Renal pelvis (tissue), 4 donors: ENCODE measurements around the gene STK32C. TPM values are rescaled to one million over a fixed set of nuclear protein-coding genes. Genes with fewer than 3 reads are reported as not detected.
"Not testable (repeated sequence)": the region's sequence is repeated elsewhere in the genome, so short reads cannot be mapped to it uniquely, and the experiment has no call there.

Experiments used
- DNase-seq: peaks from one replicate; pipeline ENCODE4 v3.0.0-alpha.2; 2013
- polyA plus RNA-seq, 3 donors: library from polyadenylated mRNA; unstranded; fragments of 120-200 nt; gene quantifications; one replicate each; pipeline ENCODE4 v1.2.1, GENCODE V29; 2013; ENCODE audit not compliant: insufficient read length in 3 of 3

Gene STK32C
- polyA plus RNA-seq, 3 donors: 11.6 to 15.4 (median 12.4) TPM

DNA sequence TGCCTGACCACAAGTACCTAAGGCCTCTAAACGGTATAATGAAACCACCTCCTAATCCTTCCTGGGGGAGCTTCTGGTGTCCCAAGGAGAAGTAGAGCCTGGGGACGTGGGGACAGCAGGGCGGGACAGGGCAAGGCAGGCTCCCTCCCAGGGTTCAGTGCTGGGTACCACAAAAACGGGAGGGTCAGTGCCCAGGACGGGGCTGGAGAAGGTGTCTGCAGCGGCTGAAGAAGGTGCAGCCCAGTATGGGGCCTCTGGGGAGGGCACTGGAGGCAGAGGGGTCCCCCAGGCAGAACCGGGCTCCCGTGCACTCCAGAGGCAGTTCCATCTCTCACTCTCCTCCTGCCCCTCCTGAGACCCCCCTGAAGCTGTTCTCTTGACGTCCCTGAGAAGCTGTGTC, 74.8 kb downstream of the STK32C start:
- no peak for DNase-seq

DNA sequence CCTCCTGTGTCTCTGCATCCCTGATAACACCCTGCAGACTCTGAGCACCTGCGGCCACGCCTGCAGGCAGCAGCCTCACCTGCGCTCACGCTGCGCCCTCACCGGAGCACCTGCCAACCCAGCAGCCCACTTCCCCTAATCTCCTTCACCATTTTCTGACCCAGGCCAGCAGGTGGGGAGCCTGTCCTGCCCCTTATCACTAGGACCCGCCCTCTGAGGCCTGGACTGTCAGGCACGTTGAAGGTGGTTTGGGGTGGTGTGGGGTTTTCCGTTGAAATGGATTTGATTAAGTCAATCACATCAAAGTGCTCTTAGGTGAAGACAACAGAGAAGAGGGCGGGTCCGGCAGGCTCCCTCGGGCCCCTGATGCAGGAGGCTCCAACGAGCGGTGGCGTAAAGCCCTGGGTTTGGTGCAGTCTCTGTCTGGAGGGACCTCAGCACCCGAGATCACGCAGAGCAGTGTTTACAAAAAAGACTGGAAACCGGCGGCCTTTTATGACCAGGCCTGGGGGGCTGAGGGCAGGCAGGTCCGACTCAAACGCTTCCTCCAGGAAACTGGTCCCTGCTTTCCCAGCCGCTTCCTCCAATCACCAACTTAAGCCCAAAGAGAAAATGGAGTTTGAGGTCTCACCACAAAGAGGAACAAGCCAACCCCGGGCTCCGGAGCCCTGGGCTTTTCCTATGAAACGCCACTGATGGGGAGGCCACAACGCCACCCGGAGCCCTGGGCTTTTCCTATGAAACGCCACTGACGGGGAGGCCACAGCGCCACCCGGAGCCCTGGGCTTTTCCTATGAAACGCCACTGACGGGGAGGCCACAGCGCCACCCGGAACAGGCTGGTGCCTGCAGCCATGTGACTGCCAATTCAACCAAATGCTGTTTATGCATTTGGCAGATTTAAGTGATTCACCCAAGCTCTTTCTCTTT, 75.5 kb downstream of the STK32C start:
- no peak for DNase-seq

DNA sequence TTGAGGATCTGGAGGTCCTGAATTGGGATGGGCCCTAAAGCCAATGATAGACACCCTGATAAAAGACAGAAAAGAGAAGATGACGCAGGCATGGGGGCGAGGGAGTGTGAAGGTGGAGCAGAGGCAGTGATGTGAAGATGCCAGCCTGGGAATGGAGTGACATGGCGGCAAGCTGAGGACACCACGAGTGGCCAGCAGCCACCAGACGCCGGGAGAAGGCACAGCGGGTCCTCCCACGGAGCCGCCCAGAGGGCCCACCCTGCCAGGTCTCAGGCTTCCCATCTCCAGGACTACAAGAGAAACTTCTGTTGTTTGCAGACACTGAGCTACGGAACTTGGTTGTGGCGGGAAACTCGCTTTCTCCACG, 76.1 kb downstream of the STK32C start:
- no peak for DNase-seq

DNA sequence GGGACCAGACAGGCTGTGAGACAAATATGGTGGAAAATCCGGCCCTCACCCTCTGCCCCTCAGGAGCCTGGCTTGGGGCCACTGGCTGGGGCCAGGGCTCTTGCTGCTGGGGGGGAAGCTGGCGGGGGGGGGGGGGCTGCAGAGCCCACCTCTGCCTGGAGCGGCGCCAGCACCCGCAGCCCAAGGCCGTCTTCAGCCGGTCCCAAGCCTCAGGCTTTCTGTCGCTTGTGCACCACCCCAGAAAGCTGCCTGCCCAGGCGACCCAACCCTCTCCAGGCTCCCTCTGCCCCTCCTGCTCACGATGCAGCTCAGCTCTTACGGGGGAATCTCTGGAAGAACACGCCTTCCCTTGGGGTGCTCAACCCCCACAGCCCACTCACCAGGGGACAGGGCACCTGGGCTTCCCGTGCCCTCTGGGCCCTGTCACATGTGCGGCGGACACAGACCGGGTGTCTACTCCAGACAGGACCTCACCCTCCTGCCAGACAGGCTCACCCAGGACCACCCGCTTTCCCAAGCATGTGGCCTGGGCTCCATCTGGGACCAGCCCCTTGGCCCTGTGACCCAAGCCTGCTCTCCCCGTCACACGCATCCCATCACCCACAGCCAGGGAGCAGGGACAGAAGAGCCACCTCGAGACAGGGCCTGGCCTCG, 77.1 kb downstream of the STK32C start:
- DNase-seq: no peak

DNA sequence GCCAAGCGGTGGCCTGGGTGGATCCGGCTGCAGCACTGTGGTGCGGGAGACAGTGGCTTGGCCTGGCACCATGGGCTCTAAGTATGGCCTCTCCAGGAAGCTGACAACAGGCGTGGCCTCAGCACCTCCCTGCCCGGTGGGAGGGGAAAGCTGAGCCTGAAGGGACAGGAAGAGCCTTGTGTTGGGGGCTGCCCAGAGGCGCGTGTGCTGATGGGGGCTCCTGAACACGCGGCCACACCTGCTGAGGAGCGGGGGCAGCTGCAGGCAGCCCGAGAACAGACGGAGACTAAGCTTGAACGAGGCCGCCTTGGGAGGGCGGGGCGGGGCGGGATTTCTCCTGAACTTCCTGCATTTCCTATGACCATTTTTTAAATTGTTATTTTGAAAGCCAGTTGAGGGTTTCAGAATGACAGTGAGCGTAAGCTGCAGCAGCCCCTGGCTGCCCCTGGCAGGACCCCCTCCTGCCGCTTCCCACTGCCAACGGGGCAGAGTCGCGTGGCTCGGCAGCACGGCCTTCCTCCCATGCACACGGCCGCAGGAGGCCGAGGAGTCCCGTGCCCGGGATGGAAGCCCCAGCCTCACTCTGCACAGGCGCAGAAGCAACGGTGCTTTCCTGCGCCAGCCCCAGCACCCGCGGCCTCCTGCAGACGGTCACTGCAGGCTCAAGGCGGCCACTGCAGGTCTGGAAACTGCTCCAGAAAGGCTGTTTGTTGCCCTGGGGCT, 77.8 kb downstream of the STK32C start:
- no peak for DNase-seq

DNA sequence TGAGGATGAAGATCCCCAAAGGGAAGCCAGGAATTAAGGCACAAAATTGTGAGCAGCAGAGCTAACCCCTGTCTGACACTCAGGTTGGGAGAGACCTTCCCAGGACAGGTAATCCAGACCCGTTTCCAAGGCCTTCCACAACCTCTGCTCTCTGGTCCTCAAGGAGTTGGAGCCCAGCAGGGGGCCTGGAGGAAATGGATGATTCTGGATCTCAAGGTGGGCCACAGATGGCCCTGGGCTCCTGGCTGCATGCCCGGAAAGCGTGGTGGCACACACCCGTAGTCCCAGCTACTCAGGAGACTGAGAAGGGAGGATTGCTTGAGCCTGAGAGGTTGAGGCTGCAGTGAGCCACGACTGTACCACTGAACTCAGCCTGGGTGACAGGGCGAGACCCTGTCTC, 78.7 kb downstream of the STK32C start:
- DNase-seq: no peak

DNA sequence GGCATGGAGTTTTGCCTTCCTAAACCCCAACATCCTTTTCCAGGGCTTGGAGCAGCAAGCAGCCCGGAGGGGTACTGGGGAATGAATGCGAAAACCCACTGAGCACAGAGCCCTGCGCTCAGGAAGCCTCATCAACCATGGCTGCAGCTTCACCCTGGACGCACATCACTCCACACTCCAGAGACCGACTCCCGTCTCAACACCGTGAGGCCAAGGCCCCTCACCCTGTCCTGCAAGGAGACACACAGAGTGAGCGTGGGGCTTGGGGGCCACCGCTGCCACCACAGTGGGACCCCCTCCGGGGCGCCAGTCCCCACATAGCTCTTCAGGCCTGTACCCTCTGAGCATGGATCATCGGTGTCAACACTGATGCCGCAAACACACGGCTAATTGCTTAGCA, 79.1 kb downstream of the STK32C start:
- no peak for DNase-seq

DNA sequence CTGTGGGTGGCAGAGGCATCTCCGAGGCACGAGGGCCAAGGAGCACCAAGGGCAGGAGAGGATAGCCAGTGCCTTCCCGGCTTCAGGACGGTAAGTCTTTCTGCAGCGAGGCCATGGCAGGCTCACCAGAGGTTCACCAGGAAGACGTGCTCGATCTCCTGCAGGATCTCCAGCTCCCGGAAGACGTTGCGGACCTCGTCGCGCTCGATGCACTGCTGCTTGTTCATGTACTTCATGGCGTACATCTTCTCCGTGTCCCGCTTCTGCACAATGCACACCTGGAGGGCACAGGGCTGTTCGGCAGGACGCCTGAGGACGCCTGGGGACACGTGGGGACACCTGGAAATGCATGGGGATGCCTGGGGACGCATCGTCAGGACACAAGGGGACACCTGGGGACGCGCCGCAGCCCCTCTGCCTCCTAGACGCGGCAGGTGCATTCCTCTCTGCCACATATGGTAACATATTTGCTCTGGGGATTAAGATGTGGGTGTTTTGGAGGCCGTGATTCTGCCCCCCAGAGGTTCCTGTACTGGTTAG, 79.8 kb downstream of the STK32C start:
- DNase-seq: no peak

DNA sequence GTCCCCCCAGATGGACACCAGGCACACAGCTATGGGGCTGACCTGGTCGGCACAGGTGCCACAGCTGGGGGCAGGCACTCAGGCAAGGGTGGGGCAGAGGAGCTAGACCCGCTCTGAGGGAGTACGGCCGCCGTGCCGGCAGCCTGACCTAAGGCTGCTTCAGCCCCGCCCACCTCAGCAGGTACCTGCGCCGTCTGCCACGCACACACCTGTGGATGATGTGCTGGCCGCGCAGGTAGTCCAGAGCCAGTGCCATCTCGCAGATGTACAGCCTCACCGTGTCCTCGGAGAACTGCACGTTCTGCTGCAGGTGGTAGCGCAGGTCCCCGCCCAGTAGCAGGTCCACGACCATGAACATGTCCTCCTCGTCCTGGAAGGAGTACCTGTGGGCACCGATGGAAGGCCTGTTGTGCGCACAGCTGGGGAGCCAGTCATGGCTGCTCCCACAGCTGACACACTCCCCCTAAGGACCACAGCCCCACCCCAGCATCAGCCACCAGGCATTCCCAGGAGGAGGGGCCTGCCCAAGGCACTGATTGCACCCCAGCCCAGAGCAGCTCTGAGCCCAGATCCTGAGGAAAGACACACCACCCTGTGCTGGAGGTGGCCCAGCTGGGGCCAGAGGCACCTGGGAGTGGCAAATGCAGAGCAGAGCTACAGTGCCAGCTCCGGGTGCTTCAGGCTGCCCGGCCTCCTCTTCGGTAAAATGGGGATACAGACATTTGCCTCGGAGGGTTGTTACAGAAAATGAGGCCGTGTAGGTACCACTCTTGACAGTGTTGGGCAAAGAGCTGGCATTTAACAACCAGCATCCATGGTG, 81.0 kb downstream of the STK32C start:
- DNase-seq: no peak

DNA sequence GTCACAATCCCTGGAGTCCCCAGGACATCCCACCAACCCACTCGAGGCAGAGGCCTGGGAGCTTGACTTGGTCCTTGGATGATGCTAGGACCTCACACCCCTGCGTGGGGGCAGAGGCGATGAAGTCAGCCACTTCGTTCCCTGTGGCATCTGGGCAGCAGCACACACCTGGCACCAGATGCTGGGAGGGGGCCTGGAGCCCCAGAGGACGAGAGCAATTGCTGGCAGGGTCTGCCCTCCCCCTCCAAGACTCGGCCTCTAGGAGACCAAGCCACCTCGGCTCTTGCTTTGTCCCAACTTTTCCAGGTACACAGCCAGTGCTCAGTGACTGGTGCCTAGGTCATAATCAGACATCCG, 81.9 kb downstream of the STK32C start:
- no peak for DNase-seq

DNA sequence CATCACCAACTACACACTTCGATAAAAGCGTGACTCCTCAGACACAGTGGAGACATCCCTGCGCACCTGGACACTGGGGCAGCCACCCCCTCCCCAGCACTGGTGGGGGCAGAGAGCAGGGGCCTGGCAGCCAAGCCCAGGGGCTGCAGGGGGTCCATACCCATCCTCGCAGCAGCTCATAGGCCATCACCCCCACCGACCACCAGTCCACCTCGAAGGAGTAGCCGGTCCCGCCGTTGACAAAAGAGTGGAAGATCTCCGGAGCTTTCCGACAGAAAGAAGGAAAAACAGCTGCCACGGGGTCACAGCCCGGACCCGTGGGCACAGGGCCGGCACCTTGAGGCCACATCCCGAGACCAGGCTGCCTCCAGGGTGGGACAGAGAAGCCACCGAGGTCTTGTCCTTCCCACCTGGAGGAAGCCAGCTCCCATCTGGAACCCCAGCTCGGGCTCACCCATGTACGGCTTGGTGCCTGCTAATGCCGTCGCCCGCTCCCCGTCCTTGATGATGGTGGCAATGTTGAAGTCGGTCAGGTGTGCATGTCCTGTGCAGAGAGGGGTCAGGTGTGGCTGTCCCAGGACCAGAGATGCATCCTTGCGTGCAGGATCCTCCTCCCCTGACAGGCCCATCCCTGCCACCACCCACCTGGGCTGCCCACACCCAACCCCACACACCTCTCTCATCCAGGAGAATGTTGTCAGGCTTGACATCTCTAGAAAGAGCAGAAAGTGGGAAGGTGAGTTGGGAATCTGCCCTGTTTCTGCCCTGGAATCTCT, 82.5 kb downstream of the STK32C start:
- no peak for DNase-seq

DNA sequence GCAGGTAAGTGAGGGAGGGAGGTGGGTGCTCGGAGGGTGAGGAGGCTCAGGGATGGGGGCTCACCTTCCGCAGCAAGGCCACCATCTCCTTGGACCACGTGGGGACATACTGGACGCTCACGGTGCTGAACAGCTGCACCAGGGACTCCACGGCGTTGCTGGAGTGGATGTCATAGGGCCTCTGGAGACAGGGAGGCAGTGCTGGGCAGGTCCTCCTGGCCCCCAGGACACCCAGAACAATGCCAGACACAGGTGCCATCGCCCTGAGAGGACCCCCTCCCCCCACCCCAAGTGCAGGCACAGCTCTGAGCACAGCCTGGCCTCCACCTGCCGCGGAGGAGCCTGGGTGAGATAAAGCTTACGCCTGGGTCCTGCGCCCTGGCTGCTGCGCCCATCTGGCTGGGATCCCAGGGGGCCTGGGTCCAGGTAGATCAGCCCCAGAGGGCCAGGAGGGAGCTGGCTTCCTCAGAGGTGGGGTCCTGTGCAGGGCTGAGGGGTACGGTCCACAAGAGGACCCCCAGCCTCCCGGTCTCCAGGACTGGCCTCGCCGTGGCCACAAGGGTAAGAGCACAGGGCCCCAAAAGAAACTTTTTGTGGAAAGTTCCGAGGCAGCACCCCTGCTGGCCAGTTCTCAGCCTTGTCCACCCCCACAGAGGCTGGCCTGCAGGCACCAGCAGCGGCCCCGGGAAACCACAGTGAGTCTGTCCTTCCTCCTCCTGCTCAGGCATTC, 83.2 kb downstream of the STK32C start:
- no peak for DNase-seq

DNA sequence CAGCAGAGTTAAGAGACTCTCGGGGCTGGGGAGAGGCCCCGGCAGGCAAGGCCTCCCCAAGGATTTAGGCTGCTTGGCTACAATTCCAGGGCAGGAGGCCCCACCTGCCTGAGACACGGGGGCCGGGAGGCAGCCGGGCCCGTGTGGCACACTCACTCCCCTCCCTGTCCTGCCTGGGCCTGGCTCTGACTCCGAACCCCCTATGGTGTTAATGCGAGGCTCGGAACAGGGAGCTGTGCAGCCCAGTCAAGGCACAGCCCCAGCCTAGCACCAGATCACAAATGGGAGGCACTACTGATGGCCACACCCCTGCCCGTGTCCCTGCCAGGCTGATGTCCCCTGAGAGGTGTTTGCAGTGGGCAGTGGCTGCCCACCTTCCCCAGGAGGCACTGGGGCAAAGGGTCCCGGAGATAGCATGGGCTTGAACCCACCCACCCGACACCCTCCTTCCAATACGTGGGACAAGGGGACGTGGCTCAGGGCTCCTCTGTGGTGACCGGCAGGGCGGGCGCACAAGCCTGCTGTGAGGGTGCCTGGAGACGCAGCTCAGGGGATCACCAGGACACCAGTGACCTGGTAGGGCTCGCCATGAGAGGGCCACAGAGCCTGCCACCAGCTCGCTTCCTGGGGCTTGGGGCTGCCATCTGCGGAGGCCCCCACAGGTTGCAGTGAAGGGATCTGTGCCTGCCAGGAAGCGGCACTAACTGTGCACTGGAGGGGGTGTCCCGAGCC, 84.0 kb downstream of the STK32C start:
- DNase-seq: no peak

DNA sequence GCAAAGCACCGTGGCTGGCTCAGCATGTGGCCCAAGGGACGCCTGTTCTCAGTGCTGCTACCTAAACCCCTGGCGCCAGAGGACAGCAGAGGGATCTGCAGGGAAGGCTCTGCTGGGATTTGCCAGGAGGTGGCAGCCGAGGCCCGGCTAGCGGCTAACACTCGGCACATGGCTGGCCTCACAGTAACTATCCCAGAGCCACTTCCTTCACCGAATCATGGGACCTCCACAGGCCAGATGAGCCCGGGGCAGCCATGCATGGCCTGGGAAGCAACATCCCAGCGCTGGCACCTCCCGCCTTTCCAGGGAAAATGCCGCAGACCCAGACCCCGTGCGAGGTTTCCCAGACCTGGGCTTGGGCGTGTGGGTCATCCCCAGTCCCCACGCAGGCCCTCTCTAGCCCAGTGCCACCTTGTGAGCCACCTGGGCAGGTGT, 84.6 kb downstream of the STK32C start:
- peak; percentile 73 for DNase-seq

DNA sequence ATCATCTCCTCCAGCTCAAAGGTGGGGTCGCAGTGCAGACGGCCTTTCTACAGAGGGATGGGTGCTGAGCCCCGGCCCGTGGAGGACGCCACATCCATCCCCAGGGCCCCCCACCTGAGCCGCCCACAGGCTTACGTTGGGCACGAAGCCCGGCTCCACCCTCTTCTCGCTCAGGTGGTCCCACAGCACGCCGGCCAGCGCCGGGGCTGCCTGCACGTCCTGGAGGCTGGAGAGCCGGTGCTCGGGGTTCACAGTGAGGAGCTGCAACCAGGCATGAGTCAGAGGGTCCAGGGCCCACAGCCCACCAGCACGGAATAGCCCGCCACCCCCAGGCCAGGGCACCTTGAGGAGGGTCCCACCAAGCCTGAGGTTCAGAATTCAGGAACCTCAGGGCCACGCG, 85.0 kb downstream of the STK32C start:
- no peak for DNase-seq

DNA sequence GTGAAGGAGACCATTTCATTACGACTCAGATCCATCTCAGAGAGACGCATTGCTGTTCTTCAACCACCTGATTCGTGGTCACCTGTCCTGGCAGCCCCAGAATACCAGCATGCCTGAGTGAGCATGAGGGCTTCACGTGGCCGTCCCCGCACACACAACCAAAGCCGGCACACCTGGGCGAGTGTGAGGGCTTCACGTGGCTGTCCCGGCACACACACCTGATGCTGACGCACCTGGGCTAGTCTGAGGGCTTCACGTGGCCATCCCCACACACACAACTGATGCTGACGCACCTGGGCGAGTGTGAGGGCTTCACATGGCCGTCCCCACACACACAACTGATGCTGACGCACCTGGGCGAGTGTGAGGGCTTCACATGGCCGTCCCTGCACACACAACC, 86.8 kb downstream of the STK32C start:
- DNase-seq: not testable (repeated sequence)

DNA sequence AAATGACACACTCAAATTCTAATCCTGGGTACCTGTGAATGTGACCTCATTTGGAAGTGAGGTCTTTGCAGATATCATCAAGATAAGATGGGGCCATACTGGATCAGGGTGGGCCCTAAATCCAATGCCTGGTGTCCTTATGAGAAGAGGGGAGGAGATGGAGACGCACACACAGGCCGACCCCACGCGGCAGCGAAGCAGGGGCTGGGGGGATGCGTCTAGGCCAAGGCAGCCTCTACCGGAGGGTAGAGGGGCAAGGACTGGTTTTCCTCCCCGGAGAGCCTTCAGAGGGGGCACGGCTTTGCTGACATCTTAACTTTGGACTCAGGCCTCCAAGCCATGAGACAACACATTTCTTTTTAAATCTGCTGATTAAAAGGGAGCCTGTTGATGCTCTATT, 87.7 kb downstream of the STK32C start:
- no peak for DNase-seq

DNA sequence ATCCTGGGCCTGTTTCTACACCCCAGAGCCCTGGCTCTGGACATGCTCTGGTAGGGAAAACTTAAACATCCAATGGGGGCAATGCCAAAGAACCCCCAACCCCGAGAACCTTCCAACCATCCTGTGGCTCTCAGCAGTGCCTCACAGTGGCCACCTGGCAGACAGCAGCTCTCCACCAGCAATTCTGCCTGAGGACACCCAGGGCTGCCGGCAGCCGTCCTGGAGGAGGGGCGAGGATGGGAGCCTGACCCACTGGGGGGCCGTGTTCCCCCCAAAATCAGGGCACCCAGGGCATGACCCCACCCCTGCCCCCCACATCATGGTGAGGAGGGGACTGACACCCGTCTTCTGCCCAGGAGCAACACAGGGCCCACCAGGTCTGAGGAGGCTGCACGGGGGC, 88.3 kb downstream of the STK32C start:
- DNase-seq: no peak

DNA sequence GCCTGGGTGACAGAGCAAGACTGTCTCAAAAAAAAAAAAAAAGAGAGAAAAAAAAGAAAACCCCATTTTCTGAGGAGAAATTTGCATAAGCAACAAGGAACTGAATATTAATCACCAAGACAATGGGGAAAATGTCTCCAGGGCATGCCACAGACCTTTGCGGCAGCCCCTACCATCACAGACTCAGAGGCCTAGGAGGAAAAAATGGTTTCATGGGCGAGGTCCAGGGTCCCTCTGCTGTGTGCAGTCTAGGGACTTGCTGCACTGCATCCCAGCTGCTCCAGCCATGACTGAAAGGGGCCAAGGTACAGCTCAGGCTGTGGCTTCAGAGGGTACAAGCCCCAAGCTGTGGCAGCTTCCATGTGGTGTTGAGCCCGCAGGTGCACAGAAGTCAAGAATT, 91.3 kb downstream of the STK32C start:
- not testable (repeated sequence) for DNase-seq
